Suprapubic skin (tissue), 3 donors: Measurements from ENCODE around the gene GAGE1.

Experiments
- EP300 ChIP-seq: sonication (generic); formaldehyde crosslinking; IDR thresholded peaks from one replicate; pipeline ENCODE4 v1.6.1; 2017; ENCODE audit warnings: antibody characterized with exemption
- TF ChIP-seq, protein P1 (sequence below), 2 donors: fragments of 200-600 bp in 1 of 2; fragments of 450-650 bp in 1 of 2; sonication (generic) in 1 of 2; IDR thresholded peaks; one replicate each; pipeline ENCODE4 v1.5.1; 2016 to 2019; ENCODE audit warnings: antibody characterized with exemption in 2 of 2, mild to moderate bottlenecking in 1 of 2, moderate library complexity in 1 of 2

DNA sequence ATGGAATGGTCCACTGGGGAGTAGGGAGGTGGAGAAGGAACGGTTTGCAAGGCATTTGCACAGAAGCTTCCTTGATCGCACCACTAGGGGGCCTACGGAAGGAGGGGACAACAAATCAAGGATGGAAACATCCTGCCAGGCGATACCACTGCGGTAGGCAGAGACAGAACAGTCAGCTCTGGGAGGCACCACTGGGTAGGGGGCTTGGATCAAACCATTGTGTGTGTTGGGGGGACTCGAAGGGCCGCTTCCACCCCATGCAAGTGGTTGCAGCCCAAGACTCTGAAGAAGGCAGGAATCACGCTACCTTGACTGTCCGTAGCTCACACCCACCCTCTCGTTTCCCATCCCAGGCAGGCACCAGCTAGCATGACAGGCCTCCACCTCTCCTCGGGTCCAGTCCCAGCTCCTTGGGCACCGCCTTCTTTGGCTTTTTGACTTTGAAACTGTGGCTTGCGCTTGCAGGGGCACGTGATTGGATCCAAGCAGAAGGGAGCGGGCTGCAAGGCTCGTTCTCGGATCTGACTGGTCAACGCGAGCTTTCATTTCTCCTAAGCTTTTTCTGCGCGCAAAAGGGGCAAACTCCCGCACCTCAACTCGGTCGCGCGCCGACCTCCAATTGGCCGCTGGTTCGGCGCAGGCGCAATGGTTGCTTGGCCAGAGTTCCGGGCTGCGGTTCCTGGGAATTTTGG, 28.4 kb downstream of the GAGE1 start:
- TF ChIP-seq, protein P1, sequence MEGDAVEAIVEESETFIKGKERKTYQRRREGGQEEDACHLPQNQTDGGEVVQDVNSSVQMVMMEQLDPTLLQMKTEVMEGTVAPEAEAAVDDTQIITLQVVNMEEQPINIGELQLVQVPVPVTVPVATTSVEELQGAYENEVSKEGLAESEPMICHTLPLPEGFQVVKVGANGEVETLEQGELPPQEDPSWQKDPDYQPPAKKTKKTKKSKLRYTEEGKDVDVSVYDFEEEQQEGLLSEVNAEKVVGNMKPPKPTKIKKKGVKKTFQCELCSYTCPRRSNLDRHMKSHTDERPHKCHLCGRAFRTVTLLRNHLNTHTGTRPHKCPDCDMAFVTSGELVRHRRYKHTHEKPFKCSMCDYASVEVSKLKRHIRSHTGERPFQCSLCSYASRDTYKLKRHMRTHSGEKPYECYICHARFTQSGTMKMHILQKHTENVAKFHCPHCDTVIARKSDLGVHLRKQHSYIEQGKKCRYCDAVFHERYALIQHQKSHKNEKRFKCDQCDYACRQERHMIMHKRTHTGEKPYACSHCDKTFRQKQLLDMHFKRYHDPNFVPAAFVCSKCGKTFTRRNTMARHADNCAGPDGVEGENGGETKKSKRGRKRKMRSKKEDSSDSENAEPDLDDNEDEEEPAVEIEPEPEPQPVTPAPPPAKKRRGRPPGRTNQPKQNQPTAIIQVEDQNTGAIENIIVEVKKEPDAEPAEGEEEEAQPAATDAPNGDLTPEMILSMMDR (IDR thresholded peaks at IDR 0.05): no peak
- no peak for TF ChIP-seq EP300
